Heart right ventricle (tissue), 16 donors: ENCODE data around the gene MAN1A1. TPM values are rescaled to one million over a fixed set of nuclear protein-coding genes. Genes with fewer than 3 reads are reported as not detected.

Source experiments
- ATAC-seq, 8 donors: fragments of 200-7000 bp; cut with Tn5 transposase; one replicate each; pipeline ENCODE4 v1.9.1; 2020; ENCODE audit warnings: mild to moderate bottlenecking in 8 of 8, moderate library complexity in 8 of 8, moderate number of reproducible peaks in 1 of 8
- DNase-seq, 2 donors: peaks; one replicate each; pipeline ENCODE4 v3.0.0-alpha.2; 2020
- H3K27ac ChIP-seq, 10 donors: fragments of 200-600 bp; sonication (generic) in 2 of 10; one replicate each; pipeline versions ENCODE4 v1.5.0 to v1.8.0; 2020 to 2022; ENCODE audit warnings: mild to moderate bottlenecking in 3 of 10
- H3K27me3 ChIP-seq, 7 donors: fragments of 200-600 bp; one replicate each; pipeline ENCODE4 v1.8.0; 2021 to 2022; ENCODE audit warnings: mild to moderate bottlenecking in 2 of 7
- H3K36me3 ChIP-seq, 9 donors: fragments of 200-600 bp; sonication (generic) in 1 of 9; one replicate each; pipeline versions ENCODE4 v1.5.0 to v1.8.0; 2020 to 2022; ENCODE audit warnings: mild to moderate bottlenecking in 2 of 9
- H3K4me1 ChIP-seq, 9 donors: fragments of 200-600 bp; sonication (generic) in 1 of 9; one replicate each; pipeline versions ENCODE4 v1.5.0 to v1.8.0; 2020 to 2022; ENCODE audit warnings: mild to moderate bottlenecking in 4 of 9
- H3K4me3 ChIP-seq, 10 donors: fragments of 200-600 bp; sonication (generic) in 2 of 10; one replicate each; pipeline versions ENCODE4 v1.5.0 to v1.8.0; 2020 to 2022; ENCODE audit warnings: mild to moderate bottlenecking in 7 of 10, moderate library complexity in 2 of 10
- H3K9me3 ChIP-seq, 11 donors: fragments of 200-600 bp in 10 of 11; sonication (generic) in 2 of 11; one replicate each; pipeline versions ENCODE4 v1.5.0 to v1.8.0; 2013 to 2022; ENCODE audit warnings: mild to moderate bottlenecking in 2 of 11, control low read depth in 1 of 11, moderate library complexity in 1 of 11
- CTCF ChIP-seq, 9 donors: fragments of 200-600 bp; sonication (generic) in 2 of 9; IDR thresholded peaks; one replicate each; pipeline versions ENCODE4 v1.5.0 to v1.8.0; 2021 to 2022; ENCODE audit warnings: antibody characterized with exemption in 9 of 9, mild to moderate bottlenecking in 5 of 9, moderate library complexity in 1 of 9
- WGBS, 2 donors: extraction: QIAGEN DNeasy Blood & Tissue Kit; methylation state at CpG; one replicate each; pipeline ENCODE4 v1.1.7; 2013; ENCODE audit warnings: inconsistent platforms in 1 of 2; 5-methylcytosine and 5-hydroxymethylcytosine counted together
- intact Hi-C, 10 donors: fragments of 100-400 bp; cut with DNase I; formaldehyde crosslinking; loops; one replicate each; pipeline versions ENCODE4 v1.11.1 to v1.14.2; 2022
- polyA plus RNA-seq, 2 donors: library from polyadenylated mRNA; stranded (reverse); fragments of 200-250 nt; gene quantifications; one replicate each; pipeline ENCODE4 v1.2.3, GENCODE V29; 2013
- total RNA-seq, 10 donors: library from RNA; stranded (reverse); fragmentation: NEBNext Ultra II Directional in 3 of 10; extraction: Animal tissue kit (Norgen Biotek cat#: 25700) in 3 of 10; gene quantifications; one replicate each; pipeline versions ENCODE4 v1.2.1 to v1.2.4, GENCODE V29; 2021 to 2023
- donor health status: Arrhythmogenic right ventricular cardiomyopathy.
- donor health status: ischemic (EF 13 %, LVEDD 7.1; RV severe dilation, severe dysfunction).
- donor health status: healthy with polysubstance abuse.
- donor health status: DM: no; HTN: yes; CAD: no.
- donor health status: DM: no; HTN: no; CAD: no.
- donor health status: ischemic (EF 25% LVEDD 6.9; RV normal size, moderate dysfunction).
- donor health status: ischemic (EF 25% LVEDD 5.7; RV mildly dilated, moderate dysfunction).
- donor health status: healthy.
- donor health status: DM: yes; HTN: yes; CAD: no.
- donor health status: Ischemic cardiomyopathy.
- donor health status: ischemic (EF 35%, LVEDD 5.7; RV mildly dilated, moderate dysfunction).
- donor health status: nonischemic (EF 11% LVEDD 7.7; RV severe dilation, severe dysfunction).
- donor health status: DM: yes; HTN: yes; CAD: no.
- donor health status: PGD.
- donor health status: ischemic (EF 29% LVEDD 5.4; RV normal size, mild dysfunction).
- donor health status: nonischemic (EF 23%, LVEDD 6.1; RV moderate dilation, normal function).

MAN1A1 gene
- total and polyA plus RNA-seq, 12 donors: 6.2 to 22.0 (median 10.2) TPM

GRCh38 chr6:119215309-119215708 lies 134.3 kb downstream of the MAN1A1 start:
- H3K4me1 ChIP-seq: peaks cover 0 to 15% (median under 1%) of the 10 kb centered on the region in 9 donors
- no peak for TF ChIP-seq CTCF (IDR thresholded peaks at IDR 0.05)
- no peaks in the 10 kb centered on the region for H3K9me3 ChIP-seq
- no peak overlapping the region for H3K27ac ChIP-seq
- DNase-seq (no peak), ATAC-seq (no peak)
- no peaks in the 10 kb centered on the region for H3K36me3 ChIP-seq
- WGBS, 2 donors: 65 to 74% methylated on average over 1 of the region's 1 CpG
- no peak overlapping the region for H3K4me3 ChIP-seq
- intact Hi-C loops: loop anchor here in 1 of 10 donors (10.0 kb wide), 1 partner anchor 129 kb away; the partner anchor contains the start of gene MAN1A1
- no peaks in the 10 kb centered on the region for H3K27me3 ChIP-seq

GRCh38 chr6:119210596-119210995 lies 139.0 kb downstream of the MAN1A1 start:
- ATAC-seq: no peak
- intact Hi-C loops: loop anchor here in 1 of 10 donors (10.0 kb wide), 1 partner anchor 134 kb away; the partner anchor contains the start of gene MAN1A1
- no peak overlapping the region for H3K4me3 ChIP-seq

GRCh38 chr6:119209452-119210205 lies 139.9 kb downstream of the MAN1A1 start:
- WGBS, 2 donors: 74 to 81% methylated on average over 11 of the region's 11 CpGs
- H3K27me3 ChIP-seq: no peaks in the 10 kb centered on the region
- intact Hi-C loops: loop anchor here in 1 of 10 donors (10.0 kb wide), 1 partner anchor 135 kb away; the partner anchor contains the start of gene MAN1A1
- no peaks in the 10 kb centered on the region for H3K9me3 ChIP-seq
- no peak overlapping the region for H3K27ac ChIP-seq
- no peak overlapping the region for H3K4me3 ChIP-seq
- DNase-seq (no peak), ATAC-seq (no peak)
- H3K36me3 ChIP-seq: peaks cover 0 to 8% (median 0%) of the 10 kb centered on the region in 9 donors
- peaks cover 0 to 7% (median 0%) of the 10 kb centered on the region in 9 donors for H3K4me1 ChIP-seq
- TF ChIP-seq CTCF (IDR thresholded peaks at IDR 0.05): no peak

More at GRCh38 chr6:119210596-119210995, 139.0 kb downstream of the MAN1A1 start:
- Histone ChIP-seq H3K27ac (no peak overlapping the region), H3K27me3 (no peaks in the 10 kb centered on the region), H3K4me1 (peaks cover 0 to 10% (median 2%) of the 10 kb centered on the region in 9 donors), H3K36me3 (peaks cover 0 to 5% (median 0%) of the 10 kb centered on the region in 9 donors), H3K9me3 (no peaks in the 10 kb centered on the region)
- DNase-seq: no peak
- TF ChIP-seq CTCF (IDR thresholded peaks at IDR 0.05): no peak

- TF ChIP-seq CTCF (IDR thresholded peaks at IDR 0.05): no peak
- intact Hi-C loops: no loop called here
- peaks cover 0 to 23% (median 3%) of the 10 kb centered on the region in 9 donors for H3K36me3 ChIP-seq
- H3K4me3 ChIP-seq: no peak overlapping the region
- no peaks in the 10 kb centered on the region for H3K27me3 ChIP-seq
- no peak for DNase-seq
- H3K27ac ChIP-seq: no peak overlapping the region
- 81 to 83% methylated on average over 2 of the region's 2 CpGs for WGBS, 2 donors
- H3K9me3 ChIP-seq: no peaks in the 10 kb centered on the region
- peaks cover 0 to 7% (median 0%) of the 10 kb centered on the region in 9 donors for H3K4me1 ChIP-seq
- no peak for ATAC-seq
These were observed 141.4 kb downstream of the MAN1A1 start for GRCh38 chr6:119207971-119208725.
